Stimulated activated naive CD8-positive, alpha-beta T cell treated with anti-CD3 and anti-CD28 coated beads, Interleukin-15, amount 100 ng/mL, for 72 hours (primary cell): ENCODE data around the gene MCM3AP.

ENCODE experiments used
- ATAC-seq: fragments of 150-1000 bp; cut with Tn5 transposase; 2 replicates; pipeline ENCODE4 v1.10.0; 2021; ENCODE audit warnings: mild to moderate bottlenecking, moderate library complexity
- DNase-seq, 2 donors: peaks; one replicate each; pipeline ENCODE4 v3.0.0; 2021 to 2022
- H3K27ac Mint-ChIP-seq, 2 donors: one replicate each; pipeline ENCODE4 v1.8.0; 2022; ENCODE audit warnings: mild to moderate bottlenecking in 2 of 2, mixed read lengths in 2 of 2, moderate library complexity in 2 of 2
- H3K27me3 Mint-ChIP-seq: one replicate; pipeline ENCODE4 v1.8.0; 2022; ENCODE audit warnings: mixed read lengths
- H3K4me1 Mint-ChIP-seq: one replicate; pipeline ENCODE4 v1.8.0; 2022; ENCODE audit warnings: mild to moderate bottlenecking, mixed read lengths
- H3K4me3 Mint-ChIP-seq, 2 donors: one replicate each; pipeline ENCODE4 v1.8.0; 2022; ENCODE audit warnings: mild to moderate bottlenecking in 2 of 2, mixed read lengths in 2 of 2, moderate library complexity in 1 of 2
- H3K9me3 Mint-ChIP-seq, 2 donors: one replicate each; pipeline ENCODE4 v1.8.0; 2022; ENCODE audit warnings: mixed read lengths in 2 of 2

Gene MCM3AP

GRCh38 chr21:46199436-46200373 is 85.7 kb downstream of the MCM3AP start:
- Mint-ChIP-seq H3K9me3 (no peaks in the 10 kb centered on the region), H3K4me3 (no peak overlapping the region), H3K27ac (no peak overlapping the region), H3K4me1 (no peaks in the 10 kb centered on the region), H3K27me3 (no peaks in the 10 kb centered on the region)
- DNase-seq (no peak), ATAC-seq (no peak)

- Mint-ChIP-seq H3K27me3 (no peaks in the 10 kb centered on the region), H3K4me3 (no peak overlapping the region), H3K4me1 (no peaks in the 10 kb centered on the region), H3K27ac (no peak overlapping the region), H3K9me3 (no peaks in the 10 kb centered on the region)
- ATAC-seq: no peak
- DNase-seq: no peak
Observed at GRCh38 chr21:46196733-46197132, 88.7 kb downstream of the MCM3AP start.

DNA sequence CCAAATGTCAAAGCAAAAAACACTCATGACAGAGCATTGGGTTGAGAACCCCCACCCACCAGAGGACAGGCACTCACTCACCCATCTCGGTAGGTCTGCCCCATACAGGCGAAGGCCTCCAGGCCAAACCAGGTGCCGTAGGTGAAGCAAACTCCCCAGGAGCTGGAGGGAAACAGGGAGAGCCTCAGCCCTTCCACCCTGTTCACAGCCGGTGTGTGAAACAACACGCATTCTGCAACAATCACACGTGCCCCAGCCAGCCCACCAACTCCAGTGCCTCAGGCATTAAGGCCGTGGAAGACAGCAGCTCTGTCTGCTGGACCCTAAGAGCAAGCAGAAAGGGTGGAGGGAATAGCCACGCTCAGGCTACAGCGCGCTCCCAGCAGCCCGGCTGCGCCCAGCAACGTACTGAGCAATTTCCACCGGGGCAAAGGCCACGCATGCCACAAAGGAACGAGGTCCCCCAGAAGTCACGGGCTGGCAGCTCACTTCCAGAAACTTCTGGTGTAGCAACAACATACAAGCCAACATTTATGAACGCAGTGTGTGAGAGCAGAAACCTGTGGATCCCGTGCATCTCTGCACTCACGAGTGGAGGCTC is 89.7 kb downstream of the MCM3AP start:
- Mint-ChIP-seq H3K9me3 (no peaks in the 10 kb centered on the region), H3K27me3 (no peaks in the 10 kb centered on the region), H3K4me3 (no peak overlapping the region), H3K4me1 (no peaks in the 10 kb centered on the region), H3K27ac (no peak overlapping the region)
- ATAC-seq (no peak), DNase-seq (no peak)

DNA sequence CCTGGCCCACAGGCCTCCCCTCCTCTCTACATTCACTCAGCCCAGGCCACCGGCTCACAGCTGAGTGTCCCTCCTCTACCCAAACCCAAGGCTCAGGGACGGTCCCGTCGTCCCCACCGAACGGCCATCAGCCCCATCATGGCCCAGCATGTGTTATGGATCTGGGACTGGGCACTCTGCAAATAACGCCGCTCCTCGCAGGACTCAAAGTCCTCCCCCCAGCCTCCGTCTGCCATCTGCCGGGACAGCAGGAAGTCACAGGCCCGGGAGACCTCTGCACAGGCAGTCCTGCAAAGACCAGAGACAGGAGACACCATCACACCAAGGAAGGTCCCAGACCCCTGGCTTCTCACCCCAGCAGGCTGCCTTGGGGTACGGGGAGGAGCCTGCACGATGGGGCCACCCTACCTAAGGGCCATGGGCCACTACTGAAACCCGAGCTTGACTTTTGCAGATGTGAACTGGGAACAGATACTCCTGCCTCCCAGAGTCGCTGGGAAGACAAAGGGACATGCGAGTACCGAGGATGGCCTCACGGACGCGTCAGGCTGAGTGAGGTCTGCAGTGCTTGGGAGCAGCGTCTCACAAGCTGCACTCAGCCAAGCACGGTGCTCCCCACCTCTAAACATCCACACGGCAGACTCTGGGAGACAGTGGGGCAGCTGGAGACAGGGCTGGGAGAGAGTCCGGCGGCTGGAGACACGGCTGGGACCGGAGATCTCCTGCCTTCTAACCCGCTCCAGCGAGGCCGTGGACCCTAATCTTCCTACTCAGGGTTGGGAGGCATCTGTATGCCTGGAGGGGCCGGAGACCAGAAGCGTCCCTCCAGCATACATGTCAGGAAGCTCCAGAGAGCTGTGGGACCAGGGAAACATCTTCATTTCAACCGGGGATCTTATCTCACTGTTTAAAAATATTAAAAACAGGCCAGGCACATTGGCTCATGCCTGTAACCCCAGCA is 90.8 kb downstream of the MCM3AP start:
- Mint-ChIP-seq H3K9me3 (no peaks in the 10 kb centered on the region), H3K27me3 (no peaks in the 10 kb centered on the region), H3K4me1 (no peaks in the 10 kb centered on the region), H3K4me3 (no peak overlapping the region), H3K27ac (peak overlapping the region in 1 of 2 donors; percentile 89)
- ATAC-seq: no peak
- no peak for DNase-seq

DNA sequence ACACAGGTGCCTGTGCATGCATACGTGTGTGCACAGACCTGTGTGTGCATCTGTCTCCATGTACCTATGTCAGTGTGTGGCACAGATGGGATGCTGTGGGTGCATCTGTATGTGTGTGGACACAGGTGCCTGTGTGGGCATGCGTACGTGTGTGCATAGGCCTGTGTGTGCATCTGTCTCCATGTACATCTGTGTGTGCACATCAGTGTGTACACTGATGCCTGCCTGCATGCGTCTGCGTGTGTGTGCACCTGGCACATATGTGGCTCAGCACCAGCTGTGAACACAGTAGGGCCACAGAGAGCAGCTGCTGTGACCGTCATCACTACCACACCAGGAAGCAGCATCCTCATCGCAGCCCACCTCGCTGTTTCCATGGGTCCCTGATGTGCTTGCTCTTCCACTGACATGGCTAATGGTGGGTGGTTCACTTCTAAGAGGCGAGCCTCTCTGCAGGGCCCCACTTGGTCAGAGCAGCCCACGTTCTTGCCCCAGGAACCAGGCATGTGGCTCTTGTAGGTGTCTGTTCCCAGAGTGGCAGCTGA is 91.5 kb downstream of the MCM3AP start:
- no peak for ATAC-seq
- Mint-ChIP-seq H3K27ac (no peak overlapping the region), H3K9me3 (no peaks in the 10 kb centered on the region), H3K27me3 (no peaks in the 10 kb centered on the region), H3K4me3 (no peak overlapping the region), H3K4me1 (no peaks in the 10 kb centered on the region)
- DNase-seq: no peak

DNA sequence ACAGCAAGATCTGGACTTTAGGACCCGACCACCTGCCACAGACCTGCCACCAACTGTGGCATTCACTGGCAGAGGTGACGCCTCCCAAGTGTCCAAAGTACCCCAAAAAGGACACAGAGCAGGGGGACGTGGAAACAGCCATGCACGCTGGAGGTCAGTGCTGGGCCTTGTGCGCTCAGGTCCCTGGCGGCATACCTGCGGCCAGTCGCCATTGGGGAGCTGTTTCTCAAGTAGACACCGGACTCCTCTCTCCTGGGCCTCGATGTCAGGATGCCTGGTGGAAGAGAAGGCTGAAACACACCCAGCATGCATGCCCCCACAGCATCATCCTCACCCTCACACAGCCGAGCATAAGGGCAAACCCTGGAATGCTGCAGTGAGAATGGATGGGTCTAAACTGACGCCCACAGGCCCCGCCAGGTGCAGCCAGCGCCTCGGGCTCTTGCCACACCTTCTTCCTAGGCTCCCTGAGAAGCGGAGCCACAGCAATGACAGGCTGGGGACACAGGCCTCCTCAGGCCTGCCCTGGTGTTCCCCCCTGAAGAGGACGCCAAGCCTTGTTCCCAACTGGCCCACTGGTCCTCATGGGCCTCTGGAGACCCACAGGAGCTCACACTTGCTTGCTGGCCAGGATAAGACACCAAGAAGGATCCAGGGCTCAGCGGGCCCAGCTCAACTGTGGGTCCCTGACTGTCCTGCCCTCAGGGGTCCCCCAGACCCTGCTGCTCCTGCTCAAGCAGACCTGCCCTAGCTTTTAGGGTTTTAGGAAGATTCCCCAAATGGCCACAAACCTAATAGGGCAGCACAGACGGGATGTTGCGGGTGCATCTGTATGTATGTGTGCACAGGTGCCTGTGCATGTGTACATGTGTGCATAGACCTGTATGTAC is 93.5 kb downstream of the MCM3AP start:
- no peak for ATAC-seq
- no peak overlapping the region for H3K4me3 Mint-ChIP-seq
- no peaks in the 10 kb centered on the region for H3K27me3 Mint-ChIP-seq
- no peaks in the 10 kb centered on the region for H3K9me3 Mint-ChIP-seq
- peaks cover 9% of the 10 kb centered on the region for H3K4me1 Mint-ChIP-seq
- H3K27ac Mint-ChIP-seq: no peak overlapping the region
- no peak for DNase-seq

DNA sequence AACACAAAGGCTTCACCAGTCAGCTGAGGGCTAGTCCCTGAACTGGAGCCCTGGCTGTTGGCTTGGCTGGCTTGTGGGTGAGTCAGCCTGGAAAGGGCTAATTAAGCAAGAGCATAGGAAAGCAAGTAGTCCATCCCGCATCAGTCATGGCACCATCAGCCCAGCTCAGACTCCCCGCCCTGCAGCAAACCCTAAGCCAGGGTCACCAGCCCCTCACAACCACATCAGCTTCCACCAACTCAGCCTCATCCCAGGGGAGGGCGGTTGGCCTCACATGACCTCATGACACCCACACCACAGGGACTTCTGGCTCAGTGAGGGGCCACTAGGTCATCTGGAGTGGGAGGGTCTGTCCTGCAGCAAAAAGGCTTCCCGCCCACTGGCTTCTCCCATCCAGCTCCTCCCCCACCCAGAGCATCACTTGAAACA is 94.1 kb downstream of the MCM3AP start:
- no peak for ATAC-seq
- Mint-ChIP-seq H3K27ac (peak overlapping the region in 1 of 2 donors; percentile 80), H3K9me3 (no peaks in the 10 kb centered on the region)

GRCh38 chr21:46190491-46191131 is 94.8 kb downstream of the MCM3AP start:
- no peaks in the 10 kb centered on the region for H3K9me3 Mint-ChIP-seq
- no peak overlapping the region for H3K27ac Mint-ChIP-seq
- H3K4me1 Mint-ChIP-seq: peaks cover 13% of the 10 kb centered on the region
- ATAC-seq (no peak), DNase-seq (no peak)
- H3K27me3 Mint-ChIP-seq: no peaks in the 10 kb centered on the region
- no peak overlapping the region for H3K4me3 Mint-ChIP-seq

More for the DNA sequence above, 94.1 kb downstream of the MCM3AP start:
- no peak for DNase-seq
- H3K4me3 Mint-ChIP-seq: no peak overlapping the region
- peaks cover 9% of the 10 kb centered on the region for H3K4me1 Mint-ChIP-seq
- H3K27me3 Mint-ChIP-seq: no peaks in the 10 kb centered on the region

DNA sequence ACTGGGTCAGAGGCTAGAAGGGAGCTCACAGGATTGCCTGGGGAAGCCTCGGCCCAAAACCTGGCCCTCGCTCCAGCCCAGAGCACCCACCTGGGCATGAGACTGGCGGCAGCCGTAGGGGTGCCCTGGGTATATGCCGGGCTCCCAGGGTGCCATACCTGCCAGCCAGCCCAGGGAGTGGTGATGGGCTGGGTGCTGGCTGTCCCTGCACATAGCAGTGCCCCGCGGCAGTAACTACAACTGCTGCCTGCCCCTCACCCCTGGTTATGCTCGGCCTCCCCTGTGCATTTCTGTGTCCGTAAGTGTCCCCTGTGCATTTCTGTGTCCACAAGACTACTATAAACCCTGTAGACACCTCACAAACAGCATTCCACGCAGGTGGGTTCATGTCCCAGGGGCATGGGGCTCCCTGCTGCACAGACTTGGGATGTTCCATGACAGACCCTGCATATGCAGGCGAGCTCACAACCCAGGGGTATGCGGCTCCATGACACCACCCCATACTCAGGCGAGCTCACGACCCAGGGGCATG is 95.4 kb downstream of the MCM3AP start:
- Mint-ChIP-seq H3K4me3 (no peak overlapping the region), H3K27me3 (no peaks in the 10 kb centered on the region), H3K4me1 (peaks cover 17% of the 10 kb centered on the region), H3K27ac (no peak overlapping the region), H3K9me3 (no peaks in the 10 kb centered on the region)
- ATAC-seq: peak; percentile 33
- DNase-seq: no peak

GRCh38 chr21:46189213-46189958 is 96.0 kb downstream of the MCM3AP start:
- Mint-ChIP-seq H3K27me3 (no peaks in the 10 kb centered on the region), H3K27ac (peak overlapping the region; percentile 13 to 25), H3K4me3 (no peak overlapping the region), H3K4me1 (peaks cover 17% of the 10 kb centered on the region), H3K9me3 (no peaks in the 10 kb centered on the region)
- no peak for ATAC-seq
- DNase-seq: no peak

- Mint-ChIP-seq H3K27me3 (no peaks in the 10 kb centered on the region), H3K27ac (peak overlapping the region; percentile 13 to 85), H3K9me3 (no peaks in the 10 kb centered on the region), H3K4me3 (peak overlapping the region in 1 of 2 donors; percentile 6), H3K4me1 (peaks cover 22% of the 10 kb centered on the region)
- no peak for DNase-seq
- no peak for ATAC-seq
Observed at GRCh38 chr21:46188226-46189212, 96.9 kb downstream of the MCM3AP start.

DNA sequence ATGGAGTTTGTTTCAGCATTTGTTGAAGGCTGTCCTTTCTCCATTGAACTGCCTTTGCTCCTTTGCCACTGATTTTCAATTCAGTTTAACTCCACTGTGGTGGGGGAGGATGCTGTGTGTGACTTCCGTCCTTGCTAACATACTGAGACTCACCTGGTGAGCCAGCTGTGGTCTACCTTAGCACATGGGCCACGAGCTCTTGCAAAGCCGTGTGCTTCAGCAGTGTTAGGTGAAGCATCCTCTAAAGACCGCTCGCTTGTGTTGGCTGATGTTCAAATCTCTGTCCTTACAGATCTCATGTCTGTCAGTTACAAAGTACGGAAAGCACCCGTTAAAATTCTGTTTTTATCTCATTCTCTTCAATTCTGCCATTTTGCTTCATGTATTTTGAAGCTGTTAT is 97.6 kb downstream of the MCM3AP start:
- Mint-ChIP-seq H3K4me3 (no peak overlapping the region), H3K9me3 (no peaks in the 10 kb centered on the region), H3K27me3 (no peaks in the 10 kb centered on the region), H3K27ac (peak overlapping the region in 1 of 2 donors; percentile 85), H3K4me1 (peaks cover 27% of the 10 kb centered on the region)
- DNase-seq: no peak
- no peak for ATAC-seq
